Epithelial cell of esophagus (primary cell): ENCODE results near the gene PCDH1.

Source experiments
- DNase-seq: peaks from one replicate; pipeline ENCODE4 v3.0.0; 2010; ENCODE audit warnings: low read depth
- H3K4me3 ChIP-seq: 2 replicates; pipeline ENCODE4 v1.5.1; 2011; ENCODE audit warnings: mild to moderate bottlenecking, low read length, control low read depth
- CTCF ChIP-seq: IDR thresholded peaks from 2 replicates; pipeline ENCODE4 v1.5.1; 2011; ENCODE audit warnings: low read depth, mild to moderate bottlenecking, low read length, control low read depth, inconsistent platforms; ENCODE audit not compliant: insufficient read depth; ENCODE audit errors: missing control alignments

PCDH1 gene

GRCh38 chr5:141840280-141840812 is 37.9 kb downstream of the PCDH1 start:
- TF ChIP-seq CTCF: no peak
- no peak for DNase-seq
- no peak overlapping the region for H3K4me3 ChIP-seq

- no peak for DNase-seq
- no peak for TF ChIP-seq CTCF
- H3K4me3 ChIP-seq: no peak overlapping the region
These were observed 39.1 kb downstream of the PCDH1 start for GRCh38 chr5:141839015-141839513.

DNA sequence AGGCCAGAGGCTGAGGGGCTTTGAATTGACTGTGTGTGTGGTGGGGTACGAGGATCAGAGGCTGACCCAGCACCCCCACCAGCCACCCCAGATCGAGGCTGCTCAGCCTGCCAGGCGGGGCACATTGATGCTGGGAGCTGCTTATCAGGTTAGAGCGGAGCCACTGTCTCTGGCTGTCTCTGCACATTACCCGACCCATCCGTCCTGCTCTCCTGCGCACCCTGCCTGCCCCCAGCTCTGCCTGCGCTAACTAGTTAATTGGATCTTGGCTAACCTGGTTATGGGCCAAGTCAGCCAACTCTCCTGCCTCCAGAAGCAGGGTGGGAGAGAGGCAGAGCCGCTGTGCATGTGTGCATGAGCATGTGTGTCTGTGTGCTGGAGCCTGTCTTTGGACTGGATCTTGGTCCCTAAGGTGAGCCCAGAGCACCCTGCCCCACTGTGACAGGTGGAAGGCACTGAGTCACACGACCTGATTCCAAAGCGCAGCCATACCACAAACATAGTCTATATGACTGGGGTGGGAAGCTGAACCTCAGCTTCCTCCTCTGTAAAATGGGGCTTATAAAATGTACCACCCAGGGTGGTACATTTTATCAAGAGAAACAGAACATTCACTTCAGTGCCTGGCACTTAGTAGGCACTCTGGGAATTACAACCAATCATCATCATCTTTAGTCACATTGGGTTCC is 39.7 kb downstream of the PCDH1 start:
- TF ChIP-seq CTCF: no peak
- DNase-seq: no peak
- H3K4me3 ChIP-seq: no peak overlapping the region

- no peak overlapping the region for H3K4me3 ChIP-seq
- DNase-seq: no peak
- TF ChIP-seq CTCF: no peak
These were observed 42.1 kb downstream of the PCDH1 start for GRCh38 chr5:141835928-141836670.

GRCh38 chr5:141834331-141834730 is 43.9 kb downstream of the PCDH1 start:
- DNase-seq: no peak
- no peak for TF ChIP-seq CTCF
- H3K4me3 ChIP-seq: no peak overlapping the region

- TF ChIP-seq CTCF: no peak
- peak; percentile 37 for DNase-seq
- H3K4me3 ChIP-seq: no peak overlapping the region
These were observed 46.1 kb downstream of the PCDH1 start for GRCh38 chr5:141832131-141832530.

GRCh38 chr5:141828162-141828561 is 50.0 kb downstream of the PCDH1 start:
- H3K4me3 ChIP-seq: no peak overlapping the region
- no peak for DNase-seq
- TF ChIP-seq CTCF: no peak
